NOMO-1 treated with DMSO at 0.1 percent for 48 hours (cell line): ENCODE results near the gene KDELR1.
A peak's percentile ranks its signal among the peaks of the same experiment; 100 is the strongest.
"Not testable (repeated sequence)": the region's sequence is repeated elsewhere in the genome, so short reads cannot be mapped to it uniquely, and the experiment has no call there.

Experiments
- DNase-seq: peaks from one replicate; lab custom pipeline; 2025; ENCODE audit not compliant: unreplicated experiment; lab: John Stamatoyannopoulos, UW

KDELR1 gene

DNA sequence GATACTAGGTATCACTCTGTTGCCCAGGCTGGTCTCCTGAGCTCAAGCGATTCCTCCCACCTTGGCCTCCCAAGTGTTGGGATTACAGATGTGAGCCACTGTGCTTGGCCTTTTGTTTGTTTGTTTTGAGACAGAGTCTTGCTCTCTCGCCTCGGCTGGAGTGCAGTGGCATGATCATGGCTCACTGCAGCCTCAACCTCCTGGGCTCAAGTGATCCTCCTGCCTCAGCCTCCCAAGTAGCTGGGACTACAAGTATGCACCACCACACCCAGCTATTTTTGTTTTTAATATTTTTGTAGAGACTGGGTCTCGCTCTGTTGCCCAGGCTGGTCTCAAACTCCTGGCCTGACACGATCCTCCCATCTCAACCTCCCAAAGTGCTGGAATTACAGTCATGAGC is 19.6 kb downstream of the KDELR1 start:
- not testable (repeated sequence) for DNase-seq

DNA sequence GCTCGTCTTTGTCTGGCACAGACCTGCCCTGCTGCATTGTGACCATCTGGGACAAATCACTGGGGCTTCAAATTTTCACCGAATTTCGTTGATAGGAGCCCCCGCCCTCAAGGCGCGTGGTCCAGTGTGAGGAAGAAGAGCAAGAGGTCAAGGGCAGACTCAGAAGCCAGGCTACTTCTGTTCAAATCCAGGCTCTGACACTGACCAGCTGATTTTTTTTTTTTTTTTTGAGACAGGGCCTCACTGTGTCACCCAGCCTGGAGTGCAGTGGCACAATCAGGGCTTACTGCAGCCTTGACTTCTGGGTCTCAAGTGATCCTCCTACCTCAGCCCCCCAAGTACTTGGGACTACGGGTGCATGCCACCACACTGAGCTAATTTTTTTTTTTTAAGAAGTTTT is 20.0 kb downstream of the KDELR1 start:
- DNase-seq, result no peak

DNA sequence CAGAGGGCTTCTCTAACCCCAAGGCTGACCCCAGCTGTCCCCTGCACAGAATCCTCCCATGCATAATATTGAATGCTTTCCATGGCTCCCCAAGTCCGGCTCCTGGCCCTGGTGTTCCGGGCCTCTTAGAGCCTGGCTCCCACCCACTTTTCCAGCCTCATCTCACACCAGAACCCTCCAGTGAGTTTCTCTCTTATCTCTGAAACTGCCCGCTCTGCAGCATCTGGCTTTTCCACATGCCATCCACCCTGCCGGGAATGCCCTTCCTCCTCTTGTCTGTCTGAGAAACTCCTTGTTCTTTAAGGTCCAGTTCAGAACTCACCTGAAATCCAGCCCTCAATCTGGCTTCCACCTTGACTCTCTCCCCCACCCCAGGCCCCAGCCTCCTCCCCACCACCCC is 20.4 kb downstream of the KDELR1 start:
- no peak for DNase-seq

DNA sequence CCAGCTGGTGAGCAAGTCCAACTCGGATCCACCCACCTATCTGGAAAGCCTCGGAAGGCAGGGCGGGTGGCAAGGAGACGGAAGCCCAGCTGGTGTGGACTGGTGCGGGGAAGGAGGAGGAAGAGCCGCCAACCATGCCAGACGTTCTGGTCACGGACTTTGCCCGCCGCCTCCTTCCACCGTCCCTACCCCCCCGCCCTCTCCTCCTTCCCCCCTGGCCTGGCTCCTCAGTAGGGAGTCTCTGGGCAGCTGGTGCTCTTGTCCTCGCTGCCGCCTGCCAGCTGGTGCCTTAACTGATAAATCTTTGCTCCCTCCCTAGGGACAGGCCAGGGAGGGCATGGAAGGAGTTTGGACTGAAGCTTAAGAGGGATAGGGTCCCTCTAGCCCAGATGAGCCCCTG is 22.4 kb downstream of the KDELR1 start:
- no peak for DNase-seq

DNA sequence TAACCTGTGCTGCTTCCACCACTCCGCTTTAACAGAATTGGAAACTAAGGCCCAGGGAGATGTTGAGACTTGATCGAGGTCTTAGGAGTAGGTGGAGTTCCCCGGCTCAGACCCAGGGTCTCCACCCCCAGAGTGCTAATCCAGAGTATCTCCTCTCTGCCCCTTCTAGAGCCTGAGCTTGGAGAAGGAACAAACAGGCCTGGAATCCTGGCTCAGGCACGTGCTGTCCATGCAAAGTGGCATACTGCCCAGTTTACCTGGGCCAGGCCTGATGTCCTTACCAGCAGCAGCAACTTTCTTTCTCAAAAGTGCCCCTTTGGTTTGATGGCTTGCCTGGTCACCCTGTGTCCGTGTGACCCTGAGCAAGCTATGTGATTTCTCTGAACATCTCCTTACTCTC is 23.5 kb downstream of the KDELR1 start:
- no peak for DNase-seq

DNA sequence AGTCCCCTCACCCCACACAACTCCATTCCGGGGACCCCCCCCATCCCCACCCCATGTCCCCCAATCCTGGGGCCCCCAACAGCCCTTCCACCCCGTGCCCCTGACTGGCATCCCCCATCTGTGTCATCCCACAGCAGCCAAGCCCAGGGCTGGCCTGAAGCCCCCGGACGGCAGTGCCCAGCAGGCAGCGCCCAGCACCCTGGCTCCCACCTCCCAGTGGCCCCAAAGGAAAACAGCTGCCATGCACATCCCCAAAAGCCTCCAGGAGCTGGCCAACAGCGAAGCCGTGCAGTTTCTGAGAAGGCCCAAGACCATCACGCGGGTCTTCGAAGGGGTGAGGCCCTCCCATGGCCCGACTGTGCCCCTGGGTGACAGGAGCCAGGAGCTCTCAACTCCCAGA is 25.7 kb downstream of the KDELR1 start:
- no peak for DNase-seq

DNA sequence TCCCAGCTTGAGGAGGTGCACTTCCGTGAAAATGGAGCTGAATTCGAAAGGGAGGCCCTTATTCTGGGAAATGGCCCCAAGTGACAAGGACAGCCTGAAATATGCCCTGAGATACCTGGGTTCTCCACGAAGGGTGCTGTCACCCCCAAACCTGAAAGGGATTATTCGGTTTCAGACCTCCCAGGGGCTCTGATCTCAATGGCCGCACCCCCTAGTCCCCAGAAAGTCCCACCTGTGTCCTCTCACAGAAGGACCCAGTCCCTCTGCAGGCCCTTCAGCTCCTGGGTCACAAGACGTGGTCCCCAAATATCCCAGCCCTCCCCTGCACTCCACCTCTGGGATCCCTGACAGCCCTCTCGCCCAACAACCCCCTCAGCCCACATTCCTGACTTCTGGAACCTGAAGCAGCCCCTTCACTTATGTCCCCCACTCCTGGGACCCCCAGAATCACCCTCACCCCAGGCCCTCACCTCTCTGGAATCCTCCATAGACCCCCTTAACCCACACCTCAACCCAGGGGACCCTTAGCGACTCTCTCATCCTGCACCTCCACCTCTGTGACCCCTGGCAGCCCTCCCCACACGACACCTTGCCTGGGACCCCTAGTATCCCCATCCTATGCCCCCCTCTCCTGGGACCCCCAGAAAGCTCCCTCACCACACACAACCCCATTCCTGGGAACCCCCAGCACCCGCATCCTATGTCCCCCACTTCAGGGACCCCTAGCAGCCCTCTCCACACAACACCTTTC is 26.6 kb downstream of the KDELR1 start:
- DNase-seq, result no peak

DNA sequence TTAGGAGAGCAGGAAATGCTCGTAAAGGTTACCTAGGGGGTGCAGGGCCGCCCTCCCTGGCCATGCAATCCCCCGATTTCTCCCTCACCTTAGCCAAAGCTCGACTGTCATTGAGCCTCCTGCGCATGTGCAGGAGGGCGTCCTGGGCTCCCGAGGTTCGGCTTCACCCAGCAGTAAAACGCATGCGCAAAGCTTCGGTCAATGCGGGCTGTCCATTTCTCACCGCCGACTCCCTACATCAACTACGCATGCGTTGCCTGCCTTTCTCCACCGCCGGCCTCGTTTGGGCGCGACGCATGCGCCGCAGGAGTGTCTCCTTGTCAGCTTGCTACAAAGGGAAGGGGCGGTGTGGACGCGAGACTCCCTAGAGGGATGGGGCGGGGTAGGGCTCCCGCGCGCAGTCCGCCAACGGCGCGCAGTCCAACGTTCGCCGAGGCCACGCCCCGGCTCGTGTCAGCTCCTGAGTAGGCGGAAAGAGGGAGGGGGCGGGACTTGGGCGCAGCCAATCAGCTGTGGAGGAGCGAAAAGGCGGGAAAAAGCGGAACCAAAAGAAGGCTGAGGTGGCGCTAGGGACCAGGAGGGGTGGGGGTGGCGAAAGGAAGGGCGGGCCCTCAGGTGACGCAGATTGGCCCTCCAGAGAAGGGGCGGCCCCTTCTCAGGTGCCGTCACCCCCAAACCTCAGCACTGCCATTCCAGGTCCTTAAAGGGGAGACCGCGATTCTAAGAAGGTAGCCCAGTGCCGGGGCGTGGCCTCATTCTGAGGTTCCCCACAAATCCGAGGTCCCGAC is 27.3 kb downstream of the KDELR1 start, which contains the start of the genes SYNGR4 and TMEM143:
TSS of gene SYNGR4 (plus strand) at position 558 of the 788 bp plus-strand sequence. CDS start 1,476 bp downstream, outside the sequence.
TSS of gene TMEM143 (minus strand) at position 131 of the 788 bp plus-strand sequence. CDS start at position 111, 20 bp downstream.
- peak; percentile 100 for DNase-seq

DNA sequence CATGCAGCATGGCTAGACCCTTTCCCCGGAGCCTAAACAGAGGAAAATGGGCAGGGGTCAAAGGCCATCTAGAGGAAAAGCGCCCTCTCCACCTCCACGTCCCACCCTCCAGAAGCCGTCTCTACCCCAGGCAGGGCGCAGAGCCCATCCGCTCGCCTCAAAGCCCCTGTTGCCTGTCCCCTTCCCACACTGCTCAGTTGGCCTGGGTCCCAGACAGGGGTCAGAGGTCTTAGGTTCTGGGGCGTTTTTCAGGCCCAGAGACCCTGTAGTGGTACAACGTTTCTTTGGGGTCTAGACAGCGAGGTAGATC is 27.9 kb downstream of the KDELR1 start:
- no peak for DNase-seq

DNA sequence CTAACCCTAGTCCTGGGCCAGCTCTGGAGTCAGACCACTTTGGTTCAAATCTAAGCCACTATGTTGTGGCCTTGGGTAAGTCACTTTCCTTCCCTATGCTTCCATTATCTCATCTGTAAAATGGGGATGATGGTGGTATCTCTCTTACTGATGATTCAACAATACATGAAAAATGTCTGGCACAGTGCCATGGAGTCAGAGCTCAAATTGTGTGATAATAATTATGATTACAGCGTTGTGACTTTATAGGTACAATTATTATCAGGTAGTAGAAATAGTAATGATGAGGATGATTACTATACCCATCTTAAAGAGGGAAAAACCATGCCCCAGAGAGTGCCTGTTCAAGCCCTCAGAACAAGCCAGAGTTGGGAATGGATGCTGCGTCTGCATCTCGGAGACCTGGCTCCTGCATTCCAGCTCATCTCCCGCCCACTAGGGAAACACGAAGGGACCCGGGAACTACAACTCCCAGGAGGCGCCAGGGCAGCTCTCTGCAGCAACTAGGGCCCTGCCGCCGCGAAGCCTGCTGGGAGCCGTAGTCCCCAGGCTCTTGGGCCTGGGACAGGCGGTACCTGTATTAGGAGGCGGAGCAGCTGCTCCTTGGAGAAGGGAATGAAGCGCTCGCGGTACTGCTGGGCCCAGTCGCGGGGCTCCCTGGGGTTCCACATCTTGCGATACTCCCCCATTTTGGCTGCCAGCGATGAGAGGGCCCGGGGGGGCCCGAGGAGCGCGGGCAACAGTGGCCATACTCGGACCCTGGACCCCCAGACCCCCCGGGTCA is 28.4 kb downstream of the KDELR1 start:
- peak; percentile 89 for DNase-seq

DNA sequence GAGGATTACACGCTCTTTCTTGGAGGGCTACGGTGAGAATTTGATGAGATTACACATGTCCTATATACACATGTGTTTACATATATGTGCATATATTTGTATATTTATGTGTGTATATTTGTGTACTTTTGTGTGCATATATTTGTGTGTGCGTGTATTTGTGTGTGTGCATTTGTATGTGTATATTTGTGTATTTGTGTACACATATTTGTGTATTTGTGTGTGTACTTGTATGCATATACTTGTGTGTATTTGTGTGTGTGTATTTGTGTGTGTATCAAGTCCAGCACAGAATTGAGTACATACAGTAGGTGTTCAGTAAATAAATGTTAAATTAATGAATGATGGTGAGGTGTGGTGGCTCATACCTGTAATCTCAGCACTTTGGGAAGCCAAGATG is 29.4 kb downstream of the KDELR1 start:
- no peak for DNase-seq

DNA sequence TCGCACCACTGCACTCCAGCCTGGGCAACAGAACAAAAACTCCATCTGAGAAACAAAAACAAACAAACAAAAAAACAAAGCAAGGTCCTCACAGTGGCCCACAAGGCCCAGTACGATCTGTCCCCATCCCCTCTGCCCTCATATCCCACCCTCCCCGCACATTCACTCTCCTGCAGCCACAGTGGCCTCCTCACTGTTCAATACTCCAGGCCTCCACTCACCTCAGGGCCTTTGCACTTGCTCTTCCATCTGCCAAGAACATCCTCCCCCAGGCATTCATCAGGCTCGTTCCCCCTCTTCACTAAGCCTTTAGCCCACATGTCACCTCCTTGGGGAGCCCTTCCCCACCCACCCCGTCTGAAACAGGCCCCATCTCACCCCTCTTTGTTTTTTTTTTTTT is 32.2 kb downstream of the KDELR1 start:
- no peak for DNase-seq

DNA sequence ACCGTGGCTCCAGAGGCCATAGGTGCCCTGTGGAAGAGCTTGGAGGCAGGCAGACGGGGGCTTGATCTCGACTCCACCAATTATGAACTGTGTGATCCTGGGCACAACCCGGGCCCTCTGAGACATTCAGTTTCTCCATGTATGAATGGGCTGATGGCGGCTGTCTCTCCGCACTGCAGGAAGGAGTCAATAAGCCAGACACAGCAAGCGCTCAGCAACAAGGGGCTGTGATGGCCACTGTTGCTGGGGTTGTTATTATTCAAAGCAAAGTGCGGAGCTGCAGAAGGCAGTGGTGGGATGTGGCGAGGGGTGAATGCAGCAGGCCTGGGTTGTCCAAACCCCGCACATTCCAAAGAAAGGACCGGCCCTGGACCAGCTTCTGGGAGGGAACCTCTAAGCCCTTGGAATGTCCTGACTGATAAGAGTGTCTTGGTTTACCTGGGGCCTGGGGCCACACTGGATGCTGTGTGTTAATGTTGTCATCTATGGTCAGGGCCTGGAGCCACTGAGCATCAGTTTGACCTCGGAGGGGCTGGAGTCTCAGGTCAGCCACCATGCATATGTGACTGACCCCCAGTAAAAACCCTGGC is 35.9 kb downstream of the KDELR1 start:
- no peak for DNase-seq

DNA sequence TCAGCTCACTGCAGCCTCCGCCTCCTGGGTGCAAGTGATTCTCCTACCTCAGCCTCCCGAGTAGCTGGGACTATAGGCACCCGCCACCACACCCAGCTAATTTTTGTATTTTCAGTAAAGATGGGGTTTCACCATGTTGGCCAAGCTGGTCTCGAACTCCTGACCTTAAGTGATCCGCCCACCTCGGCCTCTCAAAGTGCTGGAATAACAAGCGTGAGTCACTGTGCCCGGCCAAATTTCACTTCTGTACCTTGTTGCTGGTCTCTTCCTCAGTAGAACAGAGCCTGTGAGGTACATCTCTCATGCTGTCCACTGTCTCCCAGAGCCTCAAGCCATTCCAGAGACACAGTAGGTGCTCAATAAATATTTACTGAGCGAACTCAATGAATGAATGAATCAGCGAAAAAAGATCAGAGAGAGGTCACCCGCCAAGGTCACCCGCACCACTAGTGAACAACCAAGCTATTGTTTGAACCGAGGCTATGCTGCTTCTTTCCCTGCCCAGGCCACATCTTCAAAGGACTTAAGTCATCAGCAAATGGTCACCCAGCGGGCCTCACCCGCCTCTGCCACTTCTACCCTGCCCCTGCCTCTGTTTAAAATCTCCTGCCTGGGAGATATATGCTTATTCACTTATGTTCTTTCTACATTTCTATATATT is 36.9 kb downstream of the KDELR1 start:
- no peak for DNase-seq

DNA sequence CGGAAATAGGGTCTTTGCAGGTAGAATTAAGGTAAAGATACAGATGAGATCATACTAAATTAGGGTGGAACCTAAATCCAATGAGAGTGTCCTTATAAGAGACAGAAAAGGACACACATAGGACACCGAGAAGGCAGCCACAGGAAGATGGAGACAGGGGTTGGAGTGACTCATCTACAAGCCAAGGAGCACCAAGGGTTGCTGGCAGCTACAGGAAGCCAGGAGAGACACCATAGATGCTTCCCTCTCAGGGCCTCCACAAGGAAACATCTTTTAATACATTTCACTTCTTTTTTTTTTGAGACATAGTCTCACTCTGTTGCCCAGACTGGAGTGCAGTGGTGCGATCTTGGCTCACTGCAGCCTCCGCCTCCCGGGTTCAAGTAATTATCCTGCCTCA is 37.7 kb downstream of the KDELR1 start:
- DNase-seq, result no peak

DNA sequence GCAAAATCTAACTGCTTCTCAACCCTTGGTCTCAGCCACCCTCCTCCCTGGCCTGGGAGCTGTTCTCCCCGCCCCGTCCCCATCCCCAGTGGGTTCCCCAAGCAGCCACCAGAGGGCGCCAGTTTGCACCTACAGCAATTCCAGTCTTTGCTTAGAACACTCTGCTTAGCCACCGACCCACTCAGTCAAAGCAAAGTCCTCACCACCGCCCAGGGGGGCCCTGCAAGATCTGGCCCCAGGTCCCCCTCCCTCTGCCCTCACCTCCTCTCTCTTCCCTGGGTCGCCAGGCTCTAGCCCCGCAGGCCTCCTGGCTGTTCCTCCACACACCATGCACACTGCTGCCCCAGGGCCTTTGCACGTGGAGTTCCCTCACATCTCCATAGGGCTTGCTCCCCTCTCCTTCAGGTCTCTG is 40.0 kb downstream of the KDELR1 start:
- peak; percentile 33 for DNase-seq

DNA sequence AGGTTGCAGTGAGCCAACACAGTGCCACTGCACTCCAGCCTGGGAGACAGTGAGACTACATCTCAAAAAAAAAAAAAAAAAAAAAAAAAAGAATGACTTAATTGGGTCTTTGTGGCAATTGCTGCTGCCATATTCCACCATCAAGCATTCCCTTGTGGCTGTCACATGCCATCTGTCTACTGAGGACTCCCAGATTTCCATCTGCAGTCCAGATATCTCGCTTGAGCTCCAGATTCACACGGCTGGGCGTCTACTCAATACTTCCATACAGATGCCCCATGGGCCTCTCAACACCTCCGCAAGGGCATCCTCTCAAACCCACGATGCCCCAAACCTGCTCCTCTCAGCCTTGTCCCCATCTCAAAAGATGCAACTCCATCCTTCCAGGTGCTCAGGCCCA is 40.5 kb downstream of the KDELR1 start:
- DNase-seq, result no peak

DNA sequence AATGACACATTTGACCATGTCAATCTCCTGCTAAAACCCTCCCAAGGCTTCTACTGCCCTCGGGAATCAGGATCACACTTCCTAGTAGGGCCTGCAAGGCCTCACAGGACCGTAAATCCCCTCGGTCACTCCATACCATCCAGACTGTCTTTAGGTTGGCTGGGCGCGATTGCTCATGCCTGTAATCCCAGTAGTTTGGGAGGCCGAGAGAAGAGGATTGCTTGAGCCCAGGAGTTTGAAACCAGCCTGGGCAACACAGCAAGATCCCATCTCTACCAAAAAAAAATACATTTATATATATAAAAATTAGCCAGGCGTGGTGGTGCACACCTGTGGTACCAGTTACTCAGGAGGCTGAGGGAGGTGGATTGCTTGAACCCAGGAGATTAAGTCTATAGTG is 42.6 kb downstream of the KDELR1 start:
- DNase-seq, result no peak

DNA sequence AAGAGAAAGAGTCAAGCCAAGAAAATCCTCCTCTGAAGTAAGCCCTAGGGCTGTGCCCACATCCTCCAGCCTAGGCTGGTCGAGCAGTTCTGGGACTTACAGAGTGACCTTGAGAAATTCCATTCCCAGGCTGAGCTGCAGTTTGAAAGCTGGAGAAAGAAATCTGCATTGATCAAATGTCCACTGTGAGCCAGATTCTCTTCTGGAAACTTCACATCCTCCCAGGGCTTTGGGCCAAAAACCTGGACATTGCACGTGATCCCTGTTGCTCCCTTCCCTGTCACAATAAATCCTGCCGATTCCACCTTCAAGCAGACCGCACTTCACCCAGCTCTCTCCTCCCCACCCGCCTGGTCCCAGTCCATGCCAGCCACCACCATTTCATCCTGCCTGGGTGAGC is 43.3 kb downstream of the KDELR1 start:
- DNase-seq, result no peak

DNA sequence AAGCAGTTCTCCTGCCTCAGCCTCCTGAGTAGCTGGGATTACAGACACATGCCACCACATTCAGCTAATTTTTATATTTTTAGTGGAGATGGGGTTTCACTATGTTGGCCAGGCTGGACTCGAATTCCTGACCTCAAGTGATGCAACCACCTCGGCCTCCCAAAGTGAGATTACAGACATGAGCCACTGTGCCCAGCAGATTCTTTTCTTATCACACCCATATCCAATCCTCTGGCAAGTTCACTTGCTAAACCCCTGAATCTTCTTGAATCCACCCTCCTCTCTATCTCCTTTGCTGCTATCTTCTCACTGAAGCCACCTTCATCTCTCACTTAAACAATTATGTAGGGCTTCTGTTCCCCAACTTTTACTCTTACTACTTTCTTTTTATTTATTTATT is 45.2 kb downstream of the KDELR1 start:
- no peak for DNase-seq

DNA sequence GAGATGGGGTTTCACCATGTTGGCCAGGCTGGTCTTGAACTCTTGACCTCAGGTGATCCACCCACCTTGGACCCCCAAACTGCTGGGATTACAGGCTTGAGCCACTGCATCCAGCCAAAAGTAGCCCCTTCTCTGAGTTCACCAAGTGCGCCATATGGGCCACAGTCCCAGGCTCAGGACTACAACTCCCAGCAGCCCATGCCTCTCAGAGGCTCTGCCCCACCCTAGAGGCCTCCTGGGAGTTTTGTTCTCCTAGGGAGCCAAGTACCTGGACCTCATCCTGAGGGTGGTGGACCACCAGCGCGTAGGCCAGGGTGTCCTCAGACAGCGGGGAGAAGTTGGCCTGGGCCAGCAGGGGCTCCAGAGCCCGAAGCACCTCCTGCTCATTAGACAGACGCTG is 46.5 kb downstream of the KDELR1 start:
- no peak for DNase-seq
